Putamen (tissue), 1 donor: ENCODE data around the gene RIN1.
"Not testable (repeated sequence)": the region's sequence is repeated elsewhere in the genome, so short reads cannot be mapped to it uniquely, and the experiment has no call there.

ENCODE experiments used
- DNase-seq: peaks from one replicate; pipeline ENCODE4 v3.0.0-alpha.2; 2016; ENCODE audit warnings: low spot score

The RIN1 gene

DNA sequence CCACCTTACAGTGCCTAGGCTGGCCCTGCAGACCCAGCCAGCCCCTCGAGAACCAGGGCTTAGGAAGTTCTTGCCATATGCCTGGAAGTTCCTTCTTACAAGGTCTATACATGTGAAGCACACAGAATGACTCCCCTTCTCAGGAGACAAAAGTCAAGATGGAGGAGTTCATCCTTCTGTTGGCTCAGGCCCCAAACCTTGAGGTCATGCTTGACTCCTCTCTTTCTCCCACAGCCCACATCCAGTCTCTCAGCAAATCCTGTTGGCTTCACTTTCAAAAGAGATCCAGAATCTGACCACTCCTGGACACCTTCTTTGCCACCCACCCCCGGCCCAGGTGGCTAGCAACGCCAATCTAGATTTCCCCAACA is 17.6 kb downstream of the RIN1 start:
- DNase-seq, result no peak

DNA sequence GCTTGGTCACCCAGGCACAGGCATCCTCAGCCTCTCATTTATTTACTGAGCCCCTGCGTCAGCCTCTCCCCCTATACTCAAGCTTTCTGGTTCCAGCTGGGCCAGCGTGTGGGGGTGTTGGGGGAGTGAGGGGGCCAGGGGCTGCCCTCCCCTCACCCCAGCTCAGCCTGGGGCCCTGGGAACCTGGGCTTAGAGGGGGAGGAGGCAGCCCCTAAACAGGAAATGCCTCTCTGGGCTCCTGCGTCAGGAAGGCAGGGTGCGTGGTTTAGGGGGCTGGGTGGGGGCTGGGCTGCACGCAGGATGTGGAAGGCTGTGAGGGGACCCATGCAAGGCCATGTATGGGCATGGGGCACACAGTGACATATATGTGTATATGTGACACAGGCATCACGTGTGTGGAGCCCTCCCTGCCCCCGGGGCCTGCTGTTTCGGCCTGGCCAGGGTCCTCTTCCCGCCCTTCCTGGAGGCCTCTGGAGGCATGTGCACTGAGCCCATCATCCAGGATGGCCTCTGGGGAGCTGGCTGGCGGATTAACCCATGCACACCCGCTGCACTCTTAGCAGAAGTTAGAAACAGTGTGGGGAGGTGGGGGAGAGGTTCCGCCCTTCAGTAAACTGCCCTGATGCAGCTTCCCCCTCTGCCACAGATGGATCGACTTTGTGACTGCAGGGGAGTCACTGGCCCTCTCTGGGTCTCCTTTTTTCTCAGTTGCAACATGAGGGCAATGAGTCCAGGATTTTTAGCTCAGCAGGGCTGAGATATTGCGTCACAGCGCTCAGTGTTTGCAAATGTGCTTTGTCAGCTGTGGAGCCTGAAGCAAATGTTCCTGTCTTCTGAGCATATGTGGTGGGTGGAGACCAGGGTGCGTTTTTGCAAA is 18.3 kb downstream of the RIN1 start:
- no peak for DNase-seq

DNA sequence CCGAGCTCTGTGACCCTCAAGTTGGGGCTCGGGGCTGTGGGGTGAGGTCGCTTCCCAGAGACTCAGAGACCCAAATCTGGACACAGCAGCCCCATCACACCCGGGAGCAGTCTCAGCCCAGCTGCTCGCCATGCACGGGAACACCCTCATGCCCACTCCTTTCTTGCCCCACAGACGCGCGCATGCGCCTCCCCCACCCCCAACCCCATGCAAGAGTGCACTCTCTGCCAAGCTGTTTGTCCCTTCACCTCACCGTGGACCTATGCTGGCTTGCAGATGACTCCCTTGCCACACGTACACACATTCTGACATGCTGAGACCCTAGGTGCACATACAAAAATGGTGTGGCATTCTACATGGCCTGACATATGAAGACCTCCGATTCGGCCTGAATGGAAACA is 18.9 kb downstream of the RIN1 start:
- no peak for DNase-seq

DNA sequence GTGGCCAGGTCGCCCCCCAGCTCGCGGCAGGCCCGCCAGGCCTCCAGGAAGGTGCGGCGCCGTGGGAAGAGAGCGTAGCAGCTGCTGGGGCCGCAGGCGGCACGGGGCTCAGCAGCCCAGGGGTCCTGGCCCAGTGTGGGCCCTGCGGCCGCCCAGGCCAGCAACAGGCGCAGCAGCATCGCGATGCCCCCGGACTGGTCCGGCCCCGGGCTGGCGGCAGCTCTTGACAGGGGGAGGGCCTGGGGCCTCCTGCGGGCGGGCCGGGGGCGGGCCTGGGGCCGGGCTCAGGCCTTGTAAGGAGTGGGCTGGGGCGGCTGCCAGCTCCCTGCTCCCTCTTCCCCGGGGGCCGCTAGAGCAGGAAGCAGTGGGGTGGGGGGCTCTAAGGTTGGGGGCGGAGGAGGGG is 19.4 kb downstream of the RIN1 start, which contains the start of gene CD248:
Gene CD248 (minus strand): TSS at position 196 of the 403 bp plus-strand sequence. CDS start 17 bp downstream, at position 179.
- DNase-seq, result no peak

DNA sequence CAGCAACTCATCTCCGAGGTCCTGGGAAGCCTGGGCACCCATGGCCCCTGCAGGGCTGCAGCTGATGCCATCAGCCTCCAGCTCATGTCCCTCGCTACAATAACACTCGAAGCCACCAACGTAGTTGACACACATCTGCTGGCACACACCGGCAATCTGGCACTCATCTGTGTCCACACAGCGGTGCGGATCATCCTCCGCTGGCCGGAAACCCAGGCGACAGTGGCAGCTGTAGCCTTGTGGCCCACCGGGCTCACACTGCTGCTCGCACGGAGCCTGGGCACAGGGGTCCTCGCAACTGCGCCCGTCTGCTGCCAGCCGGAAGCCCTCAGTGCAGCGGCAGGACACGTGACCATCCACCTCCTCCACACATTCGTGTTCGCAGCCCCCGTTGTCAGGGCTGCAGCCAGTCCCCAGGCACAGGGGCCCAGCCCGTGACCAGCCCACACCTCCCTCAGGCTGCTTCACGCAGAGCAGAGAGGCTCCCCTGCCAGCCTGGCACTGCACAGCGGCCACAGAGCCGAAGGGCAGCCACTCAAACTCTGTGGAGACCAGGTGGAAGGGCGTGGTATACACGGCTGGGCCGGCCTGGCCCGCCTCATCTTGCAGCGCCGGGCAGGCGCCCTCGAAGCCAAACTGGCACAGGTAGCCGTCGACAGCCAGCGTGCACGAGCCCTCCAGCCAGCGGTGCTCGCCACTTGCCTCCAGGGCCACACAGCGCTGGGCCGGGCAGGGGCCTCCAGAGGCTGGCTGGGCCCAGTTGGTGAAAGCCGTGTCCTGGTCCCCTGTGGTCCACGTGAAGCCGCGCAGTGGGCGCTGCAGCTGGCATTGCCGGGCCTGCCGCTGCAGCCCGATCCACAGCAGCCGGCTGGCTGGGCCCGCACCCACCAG is 20.1 kb downstream of the RIN1 start:
- no peak for DNase-seq

DNA sequence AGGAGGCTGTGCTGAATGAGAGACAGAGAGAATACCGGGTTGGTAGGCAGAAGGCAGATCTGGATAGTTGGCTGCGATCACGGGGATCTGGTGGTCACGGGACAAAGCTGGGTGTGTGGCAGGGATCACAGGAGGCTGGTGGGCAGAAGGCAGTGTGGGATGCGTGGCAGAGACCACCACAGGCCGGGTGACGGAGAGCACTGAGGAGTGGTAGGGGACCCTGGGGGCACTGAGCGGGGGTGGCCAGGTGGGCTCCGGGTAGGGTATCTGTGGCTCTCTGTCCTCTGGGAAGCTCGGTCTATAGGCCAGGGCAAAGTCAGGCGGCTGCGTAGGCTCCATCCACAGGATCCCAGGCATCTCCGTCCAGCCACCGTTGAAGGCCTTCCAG is 20.7 kb downstream of the RIN1 start:
- no peak for DNase-seq

DNA sequence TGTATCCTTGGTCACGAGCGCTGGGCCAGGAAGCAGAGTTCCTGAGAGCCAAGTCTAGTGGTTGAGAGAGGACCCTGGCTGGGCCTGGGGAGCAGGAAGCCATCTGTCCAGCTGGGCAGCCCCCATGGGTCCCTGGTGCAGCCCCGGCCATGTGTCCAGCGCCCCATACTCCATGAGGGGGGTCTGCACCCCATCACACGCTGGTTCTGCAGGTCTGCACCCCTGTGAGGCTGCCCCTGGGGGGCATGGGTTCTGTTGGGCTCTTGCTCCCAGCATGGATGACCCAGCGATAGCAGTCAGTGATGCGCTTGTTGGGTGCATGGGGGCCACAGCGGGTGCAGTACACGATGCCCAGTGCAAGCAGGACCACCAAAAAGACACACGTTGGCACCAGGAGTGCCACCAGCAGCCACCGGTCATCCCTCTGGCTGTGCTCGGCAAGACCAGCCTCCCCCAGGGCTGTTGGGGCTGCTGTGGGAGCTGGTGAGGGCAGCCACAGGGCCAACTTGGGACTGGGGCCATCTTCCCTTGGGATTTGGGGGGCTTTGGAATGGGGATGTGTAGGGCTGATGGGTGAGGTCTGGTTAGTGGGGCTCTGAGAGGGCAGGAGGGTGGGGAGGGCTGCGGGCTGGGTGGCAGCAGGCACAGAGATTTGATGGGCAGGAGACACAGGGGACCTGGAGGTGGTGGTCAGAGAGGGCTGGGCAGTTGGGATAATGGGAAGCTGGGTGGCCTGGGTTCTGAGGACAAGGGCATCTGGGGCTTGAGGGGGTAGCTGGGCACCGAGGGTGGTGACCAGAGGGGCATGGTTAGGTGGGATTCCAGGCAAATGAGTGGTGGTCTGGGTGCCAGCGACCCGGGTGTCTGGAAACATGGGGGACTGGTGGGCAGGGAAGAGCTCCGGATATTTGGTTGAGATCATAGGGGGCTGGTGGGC is 21.4 kb downstream of the RIN1 start:
- DNase-seq, result no peak

DNA sequence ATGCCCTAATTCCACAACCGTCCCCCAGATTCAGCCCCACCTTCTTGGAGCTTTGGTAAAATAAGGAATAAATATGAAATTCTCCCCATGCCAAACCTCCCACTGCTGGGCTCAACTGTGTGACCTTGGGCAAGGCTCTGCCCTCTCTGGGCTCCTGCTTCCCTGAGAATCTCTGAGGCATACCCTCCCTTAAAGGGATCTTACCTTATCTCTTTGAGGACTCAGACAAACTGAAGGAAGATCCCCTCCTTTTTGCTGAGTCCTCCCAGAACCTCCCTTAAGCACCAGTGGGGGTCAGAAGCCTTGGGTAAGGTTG is 22.1 kb downstream of the RIN1 start:
- DNase-seq, result no peak

DNA sequence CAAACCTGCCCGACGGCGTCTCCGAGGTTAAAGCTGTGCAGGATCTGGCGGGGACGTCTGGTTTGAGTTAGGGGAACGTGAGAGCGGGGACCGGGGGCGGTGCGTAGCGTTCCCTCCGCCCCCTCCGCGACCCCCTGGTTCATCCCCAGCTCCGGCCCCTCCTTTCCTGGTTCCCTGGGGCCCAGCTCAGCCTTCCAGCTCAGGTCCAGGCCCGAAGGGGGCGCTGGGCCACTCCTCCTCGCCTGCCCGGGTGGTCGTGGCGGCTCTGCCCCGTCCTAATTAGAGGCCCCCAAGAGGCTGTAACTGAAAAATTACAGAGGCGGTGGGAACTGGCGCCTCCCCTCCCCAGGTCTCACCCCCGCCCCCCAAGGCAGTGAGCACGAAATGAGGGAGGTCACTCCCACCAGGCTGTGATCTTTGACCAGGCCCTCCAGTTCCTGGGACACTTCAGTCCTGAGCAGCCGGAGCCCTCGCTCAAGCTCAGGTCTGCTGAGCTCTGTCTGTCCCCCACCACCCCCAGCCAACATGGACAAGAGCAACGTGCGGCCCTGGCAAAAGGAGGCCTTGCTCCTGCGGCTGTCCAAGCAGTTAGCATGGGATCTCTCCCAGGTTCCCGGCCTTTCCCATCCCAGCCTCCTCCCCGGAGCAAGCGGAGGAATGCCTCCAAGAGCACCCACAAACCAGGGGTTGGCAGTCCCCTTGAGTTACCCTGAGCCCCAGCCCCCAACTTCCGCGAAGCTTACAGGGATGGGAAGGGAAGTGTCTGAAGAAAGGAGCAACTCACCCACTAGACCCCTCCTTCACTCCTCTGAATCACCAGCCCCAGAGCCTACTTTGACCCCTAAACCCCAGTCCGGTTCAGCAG is 22.7 kb downstream of the RIN1 start:
- DNase-seq, result no peak

DNA sequence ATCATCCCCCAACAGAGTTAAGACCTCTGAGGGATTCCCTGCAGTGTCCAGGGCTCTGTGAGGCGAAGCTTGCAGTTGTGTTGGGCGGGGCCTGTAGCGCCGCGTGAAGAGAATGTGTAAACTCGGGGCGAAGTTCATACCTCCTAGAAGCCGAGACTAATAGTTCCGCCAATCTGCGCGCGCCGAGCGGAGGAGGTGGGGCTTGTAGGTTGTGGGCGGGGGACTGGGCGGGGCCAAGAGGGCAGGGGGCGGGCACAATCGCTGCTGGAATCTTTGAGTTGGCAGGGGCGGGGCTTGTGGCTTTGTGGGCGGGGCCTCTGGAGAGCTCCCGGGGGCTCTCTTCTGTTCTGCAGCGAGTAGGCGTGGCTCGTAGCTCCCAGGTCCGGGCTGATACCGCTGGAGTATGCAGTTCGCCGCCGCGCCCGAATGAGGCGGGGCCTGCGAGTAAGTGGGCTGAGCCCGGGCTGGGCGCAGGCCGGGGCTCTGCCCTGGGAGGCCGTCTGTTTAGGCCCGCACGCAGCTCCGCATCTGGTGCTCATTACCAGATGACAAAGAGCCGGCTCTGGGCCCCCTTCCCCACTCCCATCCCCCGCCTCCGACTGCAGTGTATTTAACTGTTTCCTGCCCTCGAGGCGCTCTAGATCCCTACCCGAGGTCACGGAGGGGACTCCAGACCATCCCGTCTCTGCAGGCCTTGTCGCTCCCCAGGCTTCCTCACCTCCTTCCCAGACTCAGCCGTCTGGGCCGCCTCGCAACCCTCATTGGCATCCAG is 23.5 kb downstream of the RIN1 start:
- peak; percentile 91 for DNase-seq

DNA sequence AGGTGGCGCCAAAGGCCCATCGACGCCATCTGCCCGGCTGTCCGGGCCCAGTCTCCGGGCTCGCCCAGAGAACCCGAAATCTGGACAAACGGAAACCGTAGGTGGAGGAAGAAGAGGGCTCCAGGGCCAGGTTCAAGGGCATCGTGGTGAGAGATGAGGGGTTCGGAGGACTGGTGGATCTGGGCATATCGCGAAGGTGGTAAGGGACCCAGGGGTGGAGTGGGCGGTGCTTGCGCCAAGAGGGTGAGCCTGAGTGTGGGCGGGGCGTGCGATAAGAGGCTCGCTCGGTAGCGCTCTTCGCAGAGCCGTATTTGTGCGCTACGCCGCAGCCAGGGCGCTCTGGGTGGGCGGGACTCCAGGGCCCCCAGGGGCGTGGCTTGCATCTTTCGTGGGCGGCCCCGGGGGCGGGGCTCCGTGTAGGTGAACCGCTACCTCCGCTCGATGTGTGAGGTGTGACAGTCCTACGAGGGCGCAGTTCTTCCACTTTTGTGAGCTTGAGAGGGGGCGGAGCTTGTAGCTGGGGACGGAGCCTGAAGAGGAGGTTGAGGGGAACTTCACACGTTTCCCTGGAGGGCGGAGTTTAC is 24.2 kb downstream of the RIN1 start:
- peak; percentile 81 for DNase-seq

DNA sequence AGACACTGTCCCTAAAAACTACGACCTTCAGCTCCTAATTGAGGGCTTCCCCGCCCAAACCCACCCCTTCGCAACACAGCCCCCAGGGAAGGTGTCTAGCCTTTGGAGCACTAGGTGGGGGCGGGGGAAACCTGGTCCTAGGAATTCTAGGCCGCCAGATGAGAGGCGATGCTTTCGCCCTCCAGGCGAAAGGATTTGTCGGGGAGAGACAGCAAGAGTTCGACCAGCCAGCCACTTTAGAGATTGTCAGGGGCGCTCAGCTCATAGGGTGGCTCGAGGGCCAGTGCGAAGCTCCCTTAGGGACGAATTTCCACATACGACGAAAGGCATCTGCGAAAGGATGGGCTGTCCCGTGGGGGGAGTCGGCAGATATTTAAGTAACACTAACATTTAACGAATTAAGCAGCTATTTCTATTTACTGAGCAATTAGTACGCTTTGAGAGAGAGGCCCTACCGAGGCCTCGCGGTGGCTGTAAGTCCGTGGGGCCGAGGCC is 24.7 kb downstream of the RIN1 start:
- DNase-seq, result no peak

DNA sequence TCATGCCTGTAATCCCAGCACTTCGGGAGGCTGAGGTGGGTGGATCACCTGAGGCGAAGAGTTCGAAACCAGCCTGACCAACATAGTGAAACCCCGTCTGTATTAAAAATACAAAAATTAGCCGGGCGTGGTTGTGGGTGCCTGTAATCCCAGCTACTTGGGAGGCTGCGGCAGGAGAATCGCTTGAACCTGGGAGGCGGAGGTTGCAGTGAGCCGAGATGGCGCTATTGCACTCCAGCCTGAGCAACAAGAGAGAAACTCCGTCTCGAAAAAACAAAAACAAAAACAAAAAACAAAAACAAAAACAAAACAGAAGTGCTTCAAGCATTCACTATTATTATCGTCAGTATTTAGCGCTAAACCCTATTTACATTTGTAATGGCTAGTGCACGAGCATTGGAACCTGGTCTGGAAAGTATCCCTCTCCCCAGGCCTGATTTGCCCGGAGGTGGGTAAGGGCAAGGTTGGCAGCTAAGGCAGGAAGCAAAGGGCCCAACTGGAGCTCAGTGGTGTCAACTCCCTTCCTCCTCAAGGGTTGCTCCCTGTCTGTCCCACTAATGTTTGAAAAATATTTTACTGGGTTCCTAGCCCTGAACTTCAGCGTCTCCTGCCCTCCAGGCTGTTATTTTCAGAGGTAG is 25.3 kb downstream of the RIN1 start:
- DNase-seq, result not testable (repeated sequence)

DNA sequence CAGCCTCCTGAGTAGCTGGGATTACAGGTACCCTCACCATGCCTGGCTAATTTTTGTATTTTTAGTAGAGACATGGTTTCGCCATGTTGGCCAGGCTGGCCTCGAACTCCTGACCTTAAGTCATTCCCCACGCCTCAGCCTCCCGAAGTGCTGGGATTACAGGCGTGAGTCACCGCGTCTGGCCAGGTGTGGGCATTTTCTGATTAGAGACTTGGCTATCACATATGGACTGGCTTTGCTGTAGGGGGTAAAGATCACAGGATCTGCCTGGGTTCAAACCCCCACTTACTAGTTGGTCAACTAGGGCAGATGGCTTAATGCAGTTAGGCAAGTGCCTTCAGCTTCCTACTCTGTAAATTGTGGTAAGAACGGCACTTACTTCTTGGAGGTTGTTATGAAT is 25.9 kb downstream of the RIN1 start:
- DNase-seq, result no peak

DNA sequence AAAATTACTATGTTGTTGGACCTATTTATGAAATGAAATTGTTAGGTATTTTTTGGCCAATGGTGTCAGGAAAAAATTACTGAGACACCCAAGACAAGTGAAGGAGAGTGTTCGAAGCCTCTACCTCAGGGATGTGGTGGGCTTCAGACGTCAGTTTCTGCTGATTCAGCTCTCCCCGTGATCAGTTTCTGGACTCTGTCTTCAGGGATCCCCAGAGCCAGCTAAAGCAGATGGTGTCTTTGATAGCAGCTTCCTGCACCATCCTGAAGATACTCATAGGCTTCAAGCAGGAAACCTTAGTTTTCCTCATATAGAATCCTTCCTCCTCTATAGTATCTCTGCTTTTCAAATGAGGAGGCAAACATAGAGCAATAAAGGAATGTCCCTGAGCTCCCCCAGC is 26.8 kb downstream of the RIN1 start:
- no peak for DNase-seq

DNA sequence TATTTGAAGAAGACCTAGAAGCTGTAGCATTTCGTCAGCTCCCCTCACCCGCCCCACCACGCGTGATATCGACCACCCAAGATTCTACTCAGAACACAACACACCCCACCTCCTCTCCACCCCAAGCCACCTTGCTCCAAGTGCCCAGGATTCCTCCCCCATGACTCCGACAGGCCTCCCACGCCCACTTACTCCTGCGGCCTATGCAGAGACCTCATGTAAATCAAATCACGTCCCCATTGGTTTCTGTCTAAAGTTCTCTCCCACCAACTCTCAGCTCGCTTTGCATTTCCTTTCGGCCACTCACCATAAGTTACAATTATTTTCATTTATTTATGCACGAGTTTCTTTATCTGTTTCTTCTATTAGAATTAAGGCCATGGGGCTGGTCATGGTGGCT is 33.6 kb downstream of the RIN1 start:
- no peak for DNase-seq

DNA sequence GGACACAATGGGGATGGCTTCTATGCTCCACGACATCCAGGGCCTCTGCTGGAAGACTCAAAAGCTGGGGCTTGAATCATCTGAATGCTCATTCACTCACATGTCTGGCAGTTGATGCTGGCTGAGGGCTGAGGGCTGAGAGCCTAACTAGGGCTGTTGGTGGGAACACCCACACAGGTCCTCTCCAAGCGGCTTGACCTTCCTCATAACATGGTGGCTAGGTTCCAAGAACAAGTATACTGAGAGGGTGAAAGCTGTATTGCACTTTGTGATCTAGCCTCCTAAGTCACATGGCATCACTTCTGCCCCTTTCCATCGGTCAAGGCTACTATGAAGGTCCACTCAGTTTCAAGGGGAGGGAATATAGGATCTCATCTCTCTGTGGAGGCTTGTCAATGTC is 37.0 kb downstream of the RIN1 start:
- no peak for DNase-seq

DNA sequence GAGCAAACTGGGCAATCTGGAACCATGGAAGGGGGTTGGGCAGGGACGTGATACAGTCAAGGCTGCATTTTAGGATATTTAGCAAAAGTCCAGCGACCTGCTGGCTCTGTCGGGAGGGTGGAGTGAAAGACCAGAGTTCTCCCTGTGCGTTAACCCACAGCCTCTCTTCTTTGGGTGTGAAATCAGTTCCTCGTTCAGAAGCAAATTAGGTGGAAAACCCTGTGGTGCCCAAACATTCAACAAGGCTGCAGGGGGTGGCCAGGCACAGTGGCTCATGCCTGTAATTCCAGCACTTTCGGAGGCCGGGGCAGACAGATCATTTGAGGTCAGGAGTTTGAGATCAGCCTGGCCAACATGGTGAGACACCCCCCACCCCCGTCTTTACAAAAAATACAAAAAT is 38.6 kb downstream of the RIN1 start:
- DNase-seq, result no peak
